ENCODE data around the gene CCDC51. TPM values are rescaled to one million over a fixed set of nuclear protein-coding genes. Genes with fewer than 3 reads are reported as not detected.
A peak's percentile ranks its signal among the peaks of the same experiment; 100 is the strongest.

The CCDC51 gene
- total and polyA plus RNA-seq, 2 experiments from 2014 or later: 20.8 to 24.1 TPM

DNA sequence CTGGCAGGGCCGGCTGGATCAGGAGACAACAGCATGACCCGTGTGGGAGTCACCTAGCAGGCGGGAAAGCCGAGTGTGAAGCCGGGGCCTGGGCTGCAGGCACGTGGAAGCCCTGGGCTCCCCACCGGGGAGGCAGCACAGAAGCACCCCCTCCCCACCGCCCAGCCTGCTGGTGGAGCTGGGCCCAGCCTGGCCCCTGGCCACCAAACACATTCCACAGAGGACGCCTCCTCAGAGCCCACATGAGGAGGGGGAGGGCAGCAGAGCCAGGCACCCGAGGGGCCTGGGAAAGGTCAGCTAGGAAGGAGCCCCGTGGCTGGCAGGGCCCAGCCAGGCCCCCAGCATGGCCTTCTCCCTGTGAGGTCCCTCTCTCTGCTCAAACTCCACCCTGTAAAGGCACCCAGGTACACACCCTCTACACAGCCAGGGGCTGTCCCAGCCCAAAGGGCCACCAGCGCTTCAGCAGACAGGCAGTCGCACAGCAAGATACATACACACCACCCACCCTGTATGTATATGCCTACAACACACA lies 14.6 kb downstream of the CCDC51 start:
- Mint-ChIP-seq H3K36me3 (ENCODE audit: low read depth) (peaks cover 38% of the 10 kb centered on the region), H3K4me3 (peak overlapping the region; percentile 4; the same call in 2 of the 3 replicates), H3K4me1 (peaks cover 40% of the 10 kb centered on the region), H3K9me3 (peaks cover 3% of the 10 kb centered on the region; the same call in 1 of the 3 replicates), H3K27me3 (ENCODE audit: insufficient read depth, low read depth, poor library complexity) (peaks cover 14% of the 10 kb centered on the region), H3K27ac (peak overlapping the region; percentile 57)
- Histone ChIP-seq H3K4me2 (no peak overlapping the region), H3K36me3 (ENCODE audit: insufficient read depth) (no peaks in the 10 kb centered on the region; the same call in 1 of the 2 replicates), H2AFZ (no peak overlapping the region), H4K20me1 (replicated peaks; ENCODE audit: insufficient read depth) (peaks cover 33% of the 10 kb centered on the region), H3K9me2 (ENCODE audit: insufficient read depth) (no peaks in the 10 kb centered on the region), H3K27me3 (ENCODE audit: insufficient read depth) (no peaks in the 10 kb centered on the region), H3F3A (replicated peaks; ENCODE audit: low read depth) (peaks cover 2% of the 10 kb centered on the region), H3K27ac (ENCODE audit: low read depth) (no peak overlapping the region), H3K4me1 (ENCODE audit: insufficient read depth) (peaks cover 20% of the 10 kb centered on the region), H3K4me3 (no peak overlapping the region), H3K79me2 (replicated peaks; ENCODE audit: insufficient read depth) (peaks cover 63% of the 10 kb centered on the region)
- ATAC-seq: no peak
- TF ChIP-seq EZH2phosphoT487 (IDR thresholded peaks at IDR 0.05; ENCODE audit: unreplicated experiment) (no peak), EZH2 (IDR thresholded peaks at IDR 0.05; ENCODE audit: low read depth, unreplicated experiment) (no peak)
- no peak for DNase-seq (ENCODE audit: low spot score)

- peaks cover 14% of the 10 kb centered on the region for H3K27me3 Mint-ChIP-seq (ENCODE audit: insufficient read depth, low read depth, poor library complexity)
- ATAC-seq (no peak), DNase-seq (ENCODE audit: low spot score) (no peak)
- Histone ChIP-seq H3K4me1 (ENCODE audit: insufficient read depth) (peaks cover 18% of the 10 kb centered on the region), H3K36me3 (ENCODE audit: insufficient read depth) (no peaks in the 10 kb centered on the region; the same call in 1 of the 2 replicates), H3K4me3 (no peak overlapping the region), H2AFZ (no peak overlapping the region), H3K27ac (ENCODE audit: low read depth) (no peak overlapping the region), H3K27me3 (ENCODE audit: insufficient read depth) (no peaks in the 10 kb centered on the region), H3K4me2 (no peak overlapping the region), H3K9me2 (ENCODE audit: insufficient read depth) (no peaks in the 10 kb centered on the region), H4K20me1 (replicated peaks; ENCODE audit: insufficient read depth) (peaks cover 33% of the 10 kb centered on the region), H3K79me2 (replicated peaks; ENCODE audit: insufficient read depth) (peaks cover 63% of the 10 kb centered on the region), H3F3A (replicated peaks; ENCODE audit: low read depth) (no peaks in the 10 kb centered on the region; the same call in 1 of the 2 replicates)
- peak overlapping the region; percentile 17; the same call in 1 of the 3 replicates for H3K4me3 Mint-ChIP-seq
- peaks cover 3% of the 10 kb centered on the region; the same call in 1 of the 3 replicates for H3K9me3 Mint-ChIP-seq
- peaks cover 39% of the 10 kb centered on the region for H3K4me1 Mint-ChIP-seq
- H3K36me3 Mint-ChIP-seq (ENCODE audit: low read depth): peaks cover 41% of the 10 kb centered on the region
- no peak overlapping the region for H3K27ac Mint-ChIP-seq
- no peak for TF ChIP-seq ZNF114 (CRISPR knock-in tag; IDR thresholded peaks at IDR 0.05)
- no peak for TF ChIP-seq REST (IDR thresholded peaks at IDR 0.05; ENCODE audit: unreplicated experiment)
- TF ChIP-seq ZNF331 (CRISPR knock-in tag; IDR thresholded peaks at IDR 0.05; ENCODE audit: low read depth): no peak
- no peak for TF ChIP-seq EZH2 (IDR thresholded peaks at IDR 0.05; ENCODE audit: low read depth, unreplicated experiment)
- TF ChIP-seq, protein P1, sequence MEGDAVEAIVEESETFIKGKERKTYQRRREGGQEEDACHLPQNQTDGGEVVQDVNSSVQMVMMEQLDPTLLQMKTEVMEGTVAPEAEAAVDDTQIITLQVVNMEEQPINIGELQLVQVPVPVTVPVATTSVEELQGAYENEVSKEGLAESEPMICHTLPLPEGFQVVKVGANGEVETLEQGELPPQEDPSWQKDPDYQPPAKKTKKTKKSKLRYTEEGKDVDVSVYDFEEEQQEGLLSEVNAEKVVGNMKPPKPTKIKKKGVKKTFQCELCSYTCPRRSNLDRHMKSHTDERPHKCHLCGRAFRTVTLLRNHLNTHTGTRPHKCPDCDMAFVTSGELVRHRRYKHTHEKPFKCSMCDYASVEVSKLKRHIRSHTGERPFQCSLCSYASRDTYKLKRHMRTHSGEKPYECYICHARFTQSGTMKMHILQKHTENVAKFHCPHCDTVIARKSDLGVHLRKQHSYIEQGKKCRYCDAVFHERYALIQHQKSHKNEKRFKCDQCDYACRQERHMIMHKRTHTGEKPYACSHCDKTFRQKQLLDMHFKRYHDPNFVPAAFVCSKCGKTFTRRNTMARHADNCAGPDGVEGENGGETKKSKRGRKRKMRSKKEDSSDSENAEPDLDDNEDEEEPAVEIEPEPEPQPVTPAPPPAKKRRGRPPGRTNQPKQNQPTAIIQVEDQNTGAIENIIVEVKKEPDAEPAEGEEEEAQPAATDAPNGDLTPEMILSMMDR (conservative IDR thresholded peaks at IDR 0.05; ENCODE audit: low read depth in 2 of 2): no peak
- TF ChIP-seq, protein P2, sequence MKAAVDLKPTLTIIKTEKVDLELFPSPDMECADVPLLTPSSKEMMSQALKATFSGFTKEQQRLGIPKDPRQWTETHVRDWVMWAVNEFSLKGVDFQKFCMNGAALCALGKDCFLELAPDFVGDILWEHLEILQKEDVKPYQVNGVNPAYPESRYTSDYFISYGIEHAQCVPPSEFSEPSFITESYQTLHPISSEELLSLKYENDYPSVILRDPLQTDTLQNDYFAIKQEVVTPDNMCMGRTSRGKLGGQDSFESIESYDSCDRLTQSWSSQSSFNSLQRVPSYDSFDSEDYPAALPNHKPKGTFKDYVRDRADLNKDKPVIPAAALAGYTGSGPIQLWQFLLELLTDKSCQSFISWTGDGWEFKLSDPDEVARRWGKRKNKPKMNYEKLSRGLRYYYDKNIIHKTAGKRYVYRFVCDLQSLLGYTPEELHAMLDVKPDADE (IDR thresholded peaks at IDR 0.05): no peak
- TF ChIP-seq EZH2phosphoT487 (IDR thresholded peaks at IDR 0.05; ENCODE audit: unreplicated experiment): no peak
- TF ChIP-seq POLR2AphosphoS5 (IDR thresholded peaks at IDR 0.05; ENCODE audit: low read depth): no peak
- TF ChIP-seq CREB1 (CRISPR knock-in tag; IDR thresholded peaks at IDR 0.05; ENCODE audit: low read depth): no peak
- TF ChIP-seq STAT1 (IDR thresholded peaks at IDR 0.05; ENCODE audit: unreplicated experiment): no peak
Measured at GRCh38 chr3:48423883-48424695, 15.8 kb downstream of the CCDC51 start.

Data from GM23338 (cell line).